Activated naive CD4-positive, alpha-beta T cell treated with anti-CD3 and anti-CD28 coated beads, Interleukin-2, amount 10 ng/mL, durations not matched to agents 7 days and 5 days (primary cell): ENCODE results near the gene TENM4.

Experiments used
- CTCF ChIA-PET: fragments of 350-600 bp; sonication (Branson Sonifier 250); formaldehyde crosslinking; loops from one replicate; lab custom pipeline; 2021; ENCODE audit warnings: antibody characterized with exemption; lab: Charles Lee
- DNase-seq: peaks from one replicate; pipeline ENCODE4 v3.0.0-alpha.2; 2020
- H3K27ac Mint-ChIP-seq: one replicate; pipeline ENCODE4 v1.8.0; 2021; ENCODE audit warnings: mild to moderate bottlenecking, moderate library complexity, mixed read lengths
- H3K27me3 Mint-ChIP-seq: one replicate; pipeline ENCODE4 v1.8.0; 2021; ENCODE audit warnings: mild to moderate bottlenecking, mixed read lengths
- H3K36me3 Mint-ChIP-seq: one replicate; pipeline ENCODE4 v1.8.0; 2021; ENCODE audit warnings: mixed read lengths
- H3K4me1 Mint-ChIP-seq: one replicate; pipeline ENCODE4 v1.8.0; 2021; ENCODE audit warnings: mixed read lengths
- H3K4me3 Mint-ChIP-seq: one replicate; pipeline ENCODE4 v1.8.0; 2021; ENCODE audit warnings: mild to moderate bottlenecking, moderate library complexity, mixed read lengths
- H3K9me3 Mint-ChIP-seq: one replicate; pipeline ENCODE4 v1.8.0; 2021; ENCODE audit warnings: mixed read lengths

TENM4 gene

DNA sequence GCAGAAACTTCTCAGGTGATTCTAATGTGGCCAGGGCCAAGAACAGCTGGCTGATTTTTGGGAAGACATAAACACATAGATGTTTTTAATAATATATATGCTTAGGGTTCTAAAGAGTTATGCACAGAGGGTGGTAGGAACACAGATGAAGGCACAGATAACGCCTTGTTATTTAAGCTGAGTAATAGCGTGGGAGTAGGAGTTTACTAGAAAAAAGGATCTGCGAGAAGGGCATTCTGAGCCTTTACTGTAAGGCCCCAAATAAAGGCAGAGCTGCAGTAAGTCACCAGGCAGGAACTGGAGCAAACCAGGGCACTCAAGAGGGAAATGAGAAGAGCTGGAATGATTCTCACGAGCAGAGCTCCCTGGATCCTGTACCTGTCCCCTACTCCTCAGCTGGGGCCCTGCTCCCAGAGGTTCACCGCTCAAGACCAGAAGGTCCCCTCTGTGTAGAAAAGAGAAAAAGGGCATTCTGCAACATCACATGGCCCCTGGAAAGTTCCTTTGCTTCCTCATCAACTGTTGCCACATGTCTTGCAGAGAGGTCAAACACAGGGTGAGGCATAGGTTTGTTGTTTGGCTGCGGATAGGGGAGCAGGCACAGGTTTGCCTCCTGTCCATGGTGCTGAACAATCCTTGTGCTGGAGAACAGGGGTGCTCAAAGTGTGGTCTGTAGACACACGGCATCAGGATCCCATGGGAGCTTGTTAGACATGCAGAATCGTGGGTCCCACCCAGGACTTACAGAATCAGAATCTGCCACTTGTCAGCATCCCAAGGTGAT, 125.7 kb downstream of the TENM4 start:
- H3K27me3 Mint-ChIP-seq: no peaks in the 10 kb centered on the region
- no peaks in the 10 kb centered on the region for H3K9me3 Mint-ChIP-seq
- H3K4me1 Mint-ChIP-seq: no peaks in the 10 kb centered on the region
- CTCF ChIA-PET: no interaction called here
- no peaks in the 10 kb centered on the region for H3K36me3 Mint-ChIP-seq
- H3K4me3 Mint-ChIP-seq: no peak overlapping the region
- H3K27ac Mint-ChIP-seq: no peak overlapping the region
- DNase-seq: no peak

DNA sequence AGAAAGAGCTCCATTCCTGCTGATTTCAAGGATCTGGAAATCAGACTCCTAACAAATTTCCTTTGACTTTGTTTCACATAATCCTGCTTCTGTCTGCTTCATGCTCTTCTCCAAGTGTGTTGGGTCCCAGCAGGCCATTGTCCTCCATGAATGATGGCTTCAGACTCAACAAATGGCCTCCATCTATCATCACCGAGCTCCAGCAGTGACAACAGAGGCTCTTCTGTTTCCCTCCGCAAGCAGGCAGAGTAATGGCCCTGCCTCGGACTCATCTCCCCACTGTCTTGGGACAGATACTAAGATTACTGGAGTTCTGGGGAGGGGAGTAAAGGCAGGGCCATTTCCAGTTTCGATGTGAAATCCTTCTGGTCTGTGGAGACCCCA, 127.3 kb downstream of the TENM4 start:
- Mint-ChIP-seq H3K27me3 (no peaks in the 10 kb centered on the region), H3K9me3 (no peaks in the 10 kb centered on the region), H3K27ac (no peak overlapping the region), H3K4me3 (no peak overlapping the region), H3K36me3 (no peaks in the 10 kb centered on the region), H3K4me1 (no peaks in the 10 kb centered on the region)
- no peak for DNase-seq
- CTCF ChIA-PET: no interaction called here

DNA sequence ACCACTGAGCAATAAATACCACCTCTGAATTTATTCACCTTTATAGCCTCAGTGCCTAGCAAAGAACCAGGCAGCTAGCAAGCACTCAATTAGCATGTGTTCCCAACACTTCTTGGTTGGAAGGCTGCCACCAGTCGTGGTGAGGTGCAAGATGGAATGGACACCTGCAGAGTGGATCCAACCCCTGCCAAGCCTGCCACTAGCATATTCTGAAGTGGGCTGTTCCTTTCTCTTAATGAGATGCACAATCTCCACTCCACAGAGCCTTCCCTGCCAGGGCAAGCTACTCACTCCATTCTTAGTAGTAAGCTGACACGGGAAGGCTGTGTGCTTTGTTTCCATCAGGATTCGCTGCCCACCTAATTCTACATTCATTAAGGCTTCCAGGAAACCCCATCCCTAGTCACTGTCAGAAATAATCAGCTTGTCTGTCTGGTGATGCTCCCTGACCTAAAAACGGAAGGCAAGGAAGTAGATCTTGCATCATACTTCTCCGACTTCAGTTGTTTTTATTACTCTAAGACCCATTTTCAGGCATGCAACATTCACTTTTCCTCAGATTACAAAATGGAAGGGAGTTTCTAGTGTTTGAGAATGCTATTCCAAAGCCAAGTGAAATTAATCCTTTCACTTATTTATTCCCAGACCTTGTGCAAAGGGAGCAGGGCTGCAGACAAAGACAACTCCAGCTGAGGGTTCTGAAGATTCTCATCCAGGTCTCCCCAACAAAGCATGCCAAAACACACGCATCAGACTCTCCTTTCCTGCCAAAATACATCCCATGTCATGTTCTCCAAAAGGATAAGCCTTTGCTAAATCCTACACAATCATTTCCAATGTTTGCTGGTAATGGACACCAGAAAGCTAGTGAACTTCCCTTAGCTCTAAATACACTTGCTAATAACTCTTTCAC, 128.0 kb downstream of the TENM4 start:
- Mint-ChIP-seq H3K27me3 (no peaks in the 10 kb centered on the region), H3K4me3 (no peak overlapping the region), H3K36me3 (no peaks in the 10 kb centered on the region), H3K27ac (no peak overlapping the region), H3K9me3 (no peaks in the 10 kb centered on the region), H3K4me1 (no peaks in the 10 kb centered on the region)
- no peak for DNase-seq
- CTCF ChIA-PET: no interaction called here

DNA sequence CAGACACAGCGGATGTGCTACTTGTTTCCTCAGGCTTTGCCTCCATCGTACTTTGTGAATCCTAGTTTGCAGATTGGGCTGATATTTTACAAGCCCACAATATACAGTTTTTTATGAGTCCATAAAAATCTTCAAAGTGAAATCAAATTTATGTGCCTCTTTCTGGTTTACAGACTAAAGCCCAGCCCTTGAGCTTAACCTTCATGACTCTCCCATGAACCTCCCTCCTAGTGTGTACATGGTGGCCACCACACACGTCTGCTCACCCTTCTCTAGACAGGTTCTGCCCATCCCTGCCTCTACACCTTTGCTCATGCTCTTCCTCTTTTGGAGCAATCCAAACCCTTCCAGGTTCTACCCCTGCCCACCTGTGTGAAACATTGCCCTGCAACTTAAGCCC, 129.4 kb downstream of the TENM4 start:
- DNase-seq: no peak
- no peak overlapping the region for H3K4me3 Mint-ChIP-seq
- CTCF ChIA-PET: no interaction called here
- H3K27me3 Mint-ChIP-seq: no peaks in the 10 kb centered on the region
- no peaks in the 10 kb centered on the region for H3K4me1 Mint-ChIP-seq
- no peak overlapping the region for H3K27ac Mint-ChIP-seq
- no peaks in the 10 kb centered on the region for H3K9me3 Mint-ChIP-seq
- H3K36me3 Mint-ChIP-seq: no peaks in the 10 kb centered on the region

DNA sequence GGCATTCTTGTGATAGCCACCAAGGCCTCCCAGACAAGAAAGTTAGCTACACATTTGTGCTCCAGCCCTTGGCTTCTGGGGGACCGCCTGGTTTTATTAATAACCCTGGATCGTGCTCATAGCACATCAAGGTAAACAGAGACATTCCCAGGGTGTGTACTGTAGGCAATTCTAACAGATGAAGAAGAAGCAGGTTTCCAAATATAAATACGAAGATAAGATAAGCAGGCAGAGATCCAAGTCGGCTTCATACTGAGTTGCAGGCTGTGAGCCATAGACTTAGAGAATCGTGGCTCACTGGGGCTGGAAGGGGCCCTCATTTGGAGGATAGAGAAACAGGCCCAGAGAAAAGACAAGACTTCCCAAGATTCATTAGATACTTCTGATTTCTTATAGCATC, 131.4 kb downstream of the TENM4 start:
- Mint-ChIP-seq H3K4me1 (no peaks in the 10 kb centered on the region), H3K9me3 (no peaks in the 10 kb centered on the region), H3K36me3 (no peaks in the 10 kb centered on the region), H3K27ac (no peak overlapping the region), H3K4me3 (no peak overlapping the region), H3K27me3 (no peaks in the 10 kb centered on the region)
- no peak for DNase-seq
- CTCF ChIA-PET: no interaction called here

DNA sequence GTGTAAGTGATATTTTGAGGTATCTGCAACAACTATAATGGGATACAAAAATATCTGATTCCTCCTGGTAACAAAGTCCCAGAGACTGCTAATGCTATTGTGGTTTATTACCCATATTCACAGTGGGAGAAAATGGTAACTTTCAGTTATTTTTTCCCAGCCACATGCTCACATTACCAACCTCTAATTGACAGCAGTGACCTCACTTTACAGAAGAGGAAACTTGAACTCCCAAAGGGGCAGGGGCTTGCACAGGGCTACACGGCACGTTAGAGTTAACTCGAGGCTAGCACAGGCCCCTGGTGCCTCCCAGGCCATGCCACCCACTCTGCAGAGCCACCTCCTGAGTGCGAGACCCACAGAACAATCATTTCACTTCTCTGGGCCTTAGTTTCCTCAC, 132.4 kb downstream of the TENM4 start:
- Mint-ChIP-seq H3K27me3 (no peaks in the 10 kb centered on the region), H3K4me3 (no peak overlapping the region), H3K9me3 (no peaks in the 10 kb centered on the region), H3K36me3 (no peaks in the 10 kb centered on the region), H3K4me1 (no peaks in the 10 kb centered on the region), H3K27ac (no peak overlapping the region)
- no peak for DNase-seq
- CTCF ChIA-PET: no interaction called here

DNA sequence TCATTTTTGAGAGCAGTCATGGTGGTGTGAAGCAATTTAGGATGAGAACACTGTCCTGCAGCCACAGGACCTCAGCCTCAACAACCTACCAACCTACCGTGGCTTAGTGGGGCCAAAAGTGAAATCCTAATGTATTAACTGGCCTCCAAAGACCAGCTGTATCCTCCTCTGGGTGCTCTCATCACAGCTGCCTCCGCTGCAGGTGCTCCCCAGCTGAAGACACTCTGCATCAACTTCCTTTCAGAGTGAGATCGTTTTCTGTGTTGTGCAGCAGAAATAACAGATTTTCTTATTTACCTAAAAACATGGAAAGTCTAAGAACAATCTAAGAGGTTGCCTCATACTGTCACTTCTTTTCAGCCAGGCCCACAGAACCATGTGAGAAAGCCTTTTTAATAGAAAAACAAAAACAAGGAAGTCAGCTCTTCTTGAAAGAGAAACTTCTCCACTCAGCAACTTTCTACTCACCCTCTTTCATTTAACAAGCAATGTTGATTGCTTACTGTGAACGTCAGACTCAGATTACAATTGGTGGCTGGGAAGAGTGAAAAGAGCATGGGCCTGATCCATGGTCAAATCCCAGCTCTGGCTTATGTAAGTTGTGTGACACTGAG, 136.1 kb downstream of the TENM4 start:
- Mint-ChIP-seq H3K27me3 (no peaks in the 10 kb centered on the region), H3K27ac (no peak overlapping the region), H3K4me3 (no peak overlapping the region), H3K9me3 (no peaks in the 10 kb centered on the region), H3K36me3 (no peaks in the 10 kb centered on the region), H3K4me1 (no peaks in the 10 kb centered on the region)
- CTCF ChIA-PET: interaction anchor here (0.7 kb wide), 1 partner anchor 14 kb away, joined by 4 read pairs; no protein-coding TSS in a partner anchor
- no peak for DNase-seq

DNA sequence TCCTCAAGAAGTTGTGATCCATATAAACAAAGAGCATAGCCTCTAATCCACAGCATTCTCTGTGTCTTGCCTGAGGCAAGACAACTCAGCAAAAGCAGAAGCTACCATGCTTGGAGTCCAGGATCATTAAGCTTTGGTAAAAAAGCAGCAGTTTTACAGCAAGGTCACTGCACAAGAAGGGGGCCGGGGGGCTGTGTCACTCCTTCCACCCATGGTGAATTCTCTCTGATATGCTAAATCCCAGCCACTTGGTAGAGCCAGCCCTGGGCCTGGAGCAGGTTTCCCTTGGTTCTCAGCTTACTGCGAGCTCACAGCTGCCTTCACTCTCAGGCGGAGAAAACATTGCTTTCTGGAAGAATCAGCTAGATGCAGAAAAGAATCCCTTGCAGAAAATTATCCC, 144.7 kb downstream of the TENM4 start:
- H3K36me3 Mint-ChIP-seq: no peaks in the 10 kb centered on the region
- no peaks in the 10 kb centered on the region for H3K9me3 Mint-ChIP-seq
- no peak overlapping the region for H3K4me3 Mint-ChIP-seq
- H3K4me1 Mint-ChIP-seq: no peaks in the 10 kb centered on the region
- H3K27me3 Mint-ChIP-seq: no peaks in the 10 kb centered on the region
- DNase-seq: no peak
- no peak overlapping the region for H3K27ac Mint-ChIP-seq
- CTCF ChIA-PET: no interaction called here

DNA sequence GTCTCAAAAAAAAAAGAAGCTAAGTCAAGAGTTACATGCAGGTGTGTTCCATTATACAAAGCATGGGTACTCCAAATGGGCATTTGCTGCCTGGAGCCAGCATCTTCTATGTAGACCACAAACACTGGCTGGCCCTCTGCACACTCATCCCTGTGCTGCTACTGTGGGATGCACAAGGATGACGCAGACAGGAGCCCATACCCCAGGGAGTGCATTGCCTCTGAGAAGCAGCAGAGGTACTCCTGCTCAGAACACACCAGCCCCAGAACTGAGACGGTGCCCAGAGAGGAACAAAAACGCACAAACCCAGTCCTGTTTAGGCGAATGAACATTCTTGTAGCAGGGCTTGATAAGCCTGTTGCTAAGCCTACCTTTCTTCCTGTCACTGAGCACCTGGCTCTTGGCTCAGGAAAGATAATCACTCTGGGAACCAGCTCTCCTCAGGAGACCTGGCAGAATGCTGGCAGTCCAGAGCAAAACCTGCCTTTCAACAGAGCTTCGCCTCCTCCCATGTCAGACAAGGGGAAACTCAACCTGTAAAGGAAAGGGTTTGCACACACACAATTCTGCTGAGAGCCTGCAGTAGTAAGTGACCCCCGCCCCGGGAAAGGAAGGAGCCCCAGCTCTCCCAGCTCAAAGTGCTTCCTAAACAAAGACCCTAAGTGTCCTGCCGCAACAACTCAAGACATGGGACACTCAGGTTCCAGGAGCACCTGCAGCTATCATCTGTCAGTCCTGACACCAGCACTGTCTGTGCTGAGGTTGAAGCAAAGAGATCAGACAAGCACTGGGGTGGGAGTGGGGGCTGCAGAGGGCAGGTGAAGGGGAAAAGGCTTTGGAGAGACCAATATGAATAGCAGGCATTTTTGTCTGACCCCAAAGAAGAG, 145.7 kb downstream of the TENM4 start:
- Mint-ChIP-seq H3K4me3 (no peak overlapping the region), H3K27me3 (no peaks in the 10 kb centered on the region), H3K27ac (no peak overlapping the region), H3K4me1 (no peaks in the 10 kb centered on the region), H3K9me3 (no peaks in the 10 kb centered on the region), H3K36me3 (no peaks in the 10 kb centered on the region)
- CTCF ChIA-PET: no interaction called here
- no peak for DNase-seq

DNA sequence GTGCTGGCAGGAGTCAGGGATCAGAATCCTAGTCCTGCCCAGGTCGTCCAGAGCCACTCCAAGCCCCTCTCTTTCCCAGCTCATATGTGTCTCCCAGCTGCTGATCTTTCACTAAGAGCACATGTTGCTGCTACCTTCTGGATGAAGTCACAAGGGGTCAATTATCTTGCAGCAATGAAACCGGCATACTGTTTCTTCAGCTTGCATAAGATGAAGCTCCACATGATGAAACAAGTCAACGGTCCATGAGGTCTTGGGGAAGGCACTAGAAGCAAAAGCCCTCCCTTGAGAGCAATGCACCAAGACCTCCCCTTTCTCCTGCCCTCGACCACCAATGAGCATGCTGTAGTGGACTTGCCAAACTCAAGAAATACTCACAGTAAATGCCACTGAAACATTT, 148.9 kb downstream of the TENM4 start:
- Mint-ChIP-seq H3K36me3 (no peaks in the 10 kb centered on the region), H3K9me3 (no peaks in the 10 kb centered on the region), H3K4me1 (no peaks in the 10 kb centered on the region), H3K4me3 (no peak overlapping the region), H3K27ac (no peak overlapping the region), H3K27me3 (no peaks in the 10 kb centered on the region)
- no peak for DNase-seq
- CTCF ChIA-PET: no interaction called here

DNA sequence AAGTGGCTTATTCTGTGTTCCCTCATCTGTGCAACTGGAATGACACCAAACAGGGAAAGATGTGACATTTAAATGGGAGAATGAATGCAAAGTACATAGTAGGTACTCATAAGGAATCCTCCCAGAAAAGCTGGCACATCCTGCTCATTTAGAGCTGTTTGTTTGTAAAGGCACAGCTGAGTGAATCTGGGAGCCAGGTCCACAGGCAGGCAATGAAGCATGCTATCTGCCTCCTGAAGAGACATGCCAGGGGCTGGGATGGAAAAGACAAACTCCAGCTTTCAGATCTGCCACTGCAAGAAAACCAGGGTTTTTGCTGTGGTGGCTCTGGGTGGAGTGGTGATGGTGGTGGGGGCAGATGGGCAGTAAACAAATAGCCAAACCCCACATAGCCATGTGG, 150.1 kb downstream of the TENM4 start:
- H3K9me3 Mint-ChIP-seq: peaks cover under 1% of the 10 kb centered on the region
- DNase-seq: no peak
- H3K27ac Mint-ChIP-seq: no peak overlapping the region
- no peaks in the 10 kb centered on the region for H3K4me1 Mint-ChIP-seq
- no peaks in the 10 kb centered on the region for H3K36me3 Mint-ChIP-seq
- no peak overlapping the region for H3K4me3 Mint-ChIP-seq
- no peaks in the 10 kb centered on the region for H3K27me3 Mint-ChIP-seq
- CTCF ChIA-PET: no interaction called here

DNA sequence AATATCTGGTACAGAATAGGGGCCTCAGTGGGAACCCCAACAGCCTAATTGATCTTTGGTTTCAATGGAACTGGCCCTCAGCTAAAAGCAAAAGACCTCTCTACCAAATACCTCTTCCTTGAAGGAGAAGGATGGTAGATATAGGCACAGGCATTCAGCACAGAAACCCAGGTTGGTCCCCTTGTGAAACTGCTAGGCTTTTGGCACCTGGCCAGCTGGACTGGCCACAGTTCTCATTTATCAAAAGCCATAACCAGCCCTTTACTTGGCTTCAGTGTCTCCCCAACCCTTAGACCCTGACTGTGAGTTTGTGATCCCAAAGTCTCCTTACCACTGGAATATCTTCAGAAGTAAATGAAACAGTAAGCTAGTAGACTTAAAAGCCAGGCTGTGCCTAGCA, 152.9 kb downstream of the TENM4 start:
- no peaks in the 10 kb centered on the region for H3K36me3 Mint-ChIP-seq
- H3K4me1 Mint-ChIP-seq: no peaks in the 10 kb centered on the region
- CTCF ChIA-PET: no interaction called here
- H3K27ac Mint-ChIP-seq: no peak overlapping the region
- peaks cover 5% of the 10 kb centered on the region for H3K9me3 Mint-ChIP-seq
- no peaks in the 10 kb centered on the region for H3K27me3 Mint-ChIP-seq
- DNase-seq: no peak
- H3K4me3 Mint-ChIP-seq: no peak overlapping the region

DNA sequence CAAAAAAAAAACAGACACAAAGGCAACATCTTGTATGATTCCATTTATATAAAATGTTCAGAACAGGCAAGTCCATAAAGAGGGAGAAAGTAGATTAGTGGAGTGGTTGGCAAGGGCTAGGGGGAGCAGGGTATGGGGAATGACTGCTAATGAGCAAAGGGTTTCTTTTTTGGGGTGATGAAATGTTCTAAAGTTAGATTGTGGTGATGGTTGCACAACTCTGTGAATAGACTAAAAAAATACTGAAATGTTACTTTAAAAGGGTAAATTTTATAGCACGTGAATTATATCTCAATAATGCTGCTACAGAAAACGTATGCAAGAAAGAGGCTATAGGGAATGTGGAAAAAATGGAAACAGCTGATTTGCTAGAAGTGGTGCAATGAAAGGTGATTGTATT, 155.1 kb downstream of the TENM4 start:
- no peak overlapping the region for H3K27ac Mint-ChIP-seq
- DNase-seq: no peak
- no peaks in the 10 kb centered on the region for H3K4me1 Mint-ChIP-seq
- CTCF ChIA-PET: no interaction called here
- no peaks in the 10 kb centered on the region for H3K27me3 Mint-ChIP-seq
- no peak overlapping the region for H3K4me3 Mint-ChIP-seq
- peaks cover 7% of the 10 kb centered on the region for H3K9me3 Mint-ChIP-seq
- no peaks in the 10 kb centered on the region for H3K36me3 Mint-ChIP-seq
